ENCODE data around the gene SOX5.

Gene SOX5

GRCh38 chr12:23630524-23630923 is 318.9 kb downstream of the SOX5 start:
- TF ChIP-seq JUND (IDR thresholded peaks at IDR 0.05; ENCODE audit: low read depth): no peak
- no peak for DNase-seq (ENCODE audit: low read depth in 1 of 2, low spot score in 1 of 2)

GRCh38 chr12:23628806-23629205 is 320.7 kb downstream of the SOX5 start:
- TF ChIP-seq JUND (IDR thresholded peaks at IDR 0.05; ENCODE audit: low read depth): no peak
- no peak for DNase-seq (ENCODE audit: low read depth in 1 of 2, low spot score in 1 of 2)
- in situ Hi-C loops (cut with HindIII; ENCODE audit: low pct_unique_long_range_greater_than_20kb, low sequenced_read_pairs): no loop called here

More at GRCh38 chr12:23630524-23630923, 318.9 kb downstream of the SOX5 start:
- in situ Hi-C loops (cut with HindIII; ENCODE audit: low pct_unique_long_range_greater_than_20kb, low sequenced_read_pairs): no loop called here

DNA sequence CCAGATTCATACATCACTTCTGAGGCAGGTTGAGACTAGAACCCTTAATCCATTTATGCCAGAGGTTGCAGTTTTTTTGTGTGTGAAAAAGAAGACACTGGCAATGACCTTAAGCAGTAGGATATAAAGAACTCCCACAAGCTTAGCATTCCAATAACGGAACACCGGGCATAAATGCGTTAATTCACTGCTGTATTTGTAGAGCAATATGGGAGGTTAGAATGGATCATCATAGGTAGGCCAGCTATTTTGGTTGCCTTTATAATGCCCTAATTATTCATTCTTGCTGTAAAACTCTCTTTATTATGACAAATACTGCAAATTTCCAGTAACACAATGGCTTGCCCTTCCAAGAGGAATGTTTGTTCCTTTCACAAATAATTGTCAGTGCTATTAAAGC is 322.7 kb downstream of the SOX5 start:
- no peak for TF ChIP-seq JUND (IDR thresholded peaks at IDR 0.05; ENCODE audit: low read depth)
- DNase-seq (ENCODE audit: low read depth in 1 of 2, low spot score in 1 of 2): no peak
- in situ Hi-C loops (cut with HindIII; ENCODE audit: low pct_unique_long_range_greater_than_20kb, low sequenced_read_pairs): no loop called here

DNA sequence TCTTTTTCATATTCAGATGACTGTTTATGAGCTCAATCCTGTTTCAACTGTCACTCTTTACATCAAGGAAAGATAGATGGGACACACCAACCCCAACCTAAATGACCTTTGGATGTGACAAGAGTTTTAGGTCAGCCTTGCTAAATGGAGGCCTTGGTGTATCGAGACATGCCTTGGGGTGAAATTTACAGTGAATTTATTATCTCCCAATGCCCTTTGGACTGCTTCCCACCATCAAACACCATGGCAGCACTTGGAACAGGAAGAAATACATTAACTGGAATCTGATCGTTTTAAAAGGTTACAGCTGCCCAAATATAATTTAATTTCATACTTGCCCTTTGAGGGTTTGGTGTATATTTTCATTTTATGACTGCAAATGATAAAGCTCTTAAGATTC is 327.6 kb downstream of the SOX5 start:
- in situ Hi-C loops (cut with HindIII; ENCODE audit: low pct_unique_long_range_greater_than_20kb, low sequenced_read_pairs): no loop called here
- TF ChIP-seq JUND (IDR thresholded peaks at IDR 0.05; ENCODE audit: low read depth): no peak
- no peak for DNase-seq (ENCODE audit: low read depth in 1 of 2, low spot score in 1 of 2)

GRCh38 chr12:23618718-23619117 is 330.8 kb downstream of the SOX5 start:
- no peak for DNase-seq (ENCODE audit: low read depth in 1 of 2, low spot score in 1 of 2)
- TF ChIP-seq JUND (IDR thresholded peaks at IDR 0.05; ENCODE audit: low read depth): no peak
- in situ Hi-C loops (cut with HindIII; ENCODE audit: low pct_unique_long_range_greater_than_20kb, low sequenced_read_pairs): no loop called here

- no peak for DNase-seq (ENCODE audit: low read depth in 1 of 2, low spot score in 1 of 2)
- in situ Hi-C loops (cut with HindIII; ENCODE audit: low pct_unique_long_range_greater_than_20kb, low sequenced_read_pairs): no loop called here
- no peak for TF ChIP-seq JUND (IDR thresholded peaks at IDR 0.05; ENCODE audit: low read depth)
Measured at GRCh38 chr12:23617749-23618148, 331.7 kb downstream of the SOX5 start.

- in situ Hi-C loops (cut with HindIII; ENCODE audit: low pct_unique_long_range_greater_than_20kb, low sequenced_read_pairs): no loop called here
- no peak for TF ChIP-seq JUND (IDR thresholded peaks at IDR 0.05; ENCODE audit: low read depth)
- DNase-seq (ENCODE audit: low read depth in 1 of 2, low spot score in 1 of 2): no peak
Measured at GRCh38 chr12:23614280-23614679, 335.2 kb downstream of the SOX5 start.

GRCh38 chr12:23611320-23611719 is 338.1 kb downstream of the SOX5 start:
- no peak for TF ChIP-seq JUND (IDR thresholded peaks at IDR 0.05; ENCODE audit: low read depth)
- no peak for DNase-seq (ENCODE audit: low read depth in 1 of 2, low spot score in 1 of 2)
- in situ Hi-C loops (cut with HindIII; ENCODE audit: low pct_unique_long_range_greater_than_20kb, low sequenced_read_pairs): no loop called here

GRCh38 chr12:23600919-23601318 is 348.6 kb downstream of the SOX5 start:
- TF ChIP-seq JUND (IDR thresholded peaks at IDR 0.05; ENCODE audit: low read depth): no peak
- in situ Hi-C loops (cut with HindIII; ENCODE audit: low pct_unique_long_range_greater_than_20kb, low sequenced_read_pairs): no loop called here
- DNase-seq (ENCODE audit: low read depth in 1 of 2, low spot score in 1 of 2): no peak

GRCh38 chr12:23596568-23596967 is 352.9 kb downstream of the SOX5 start:
- in situ Hi-C loops (cut with HindIII; ENCODE audit: low pct_unique_long_range_greater_than_20kb, low sequenced_read_pairs): no loop called here

GRCh38 chr12:23587833-23588559 is 361.5 kb downstream of the SOX5 start:
- TF ChIP-seq JUND (IDR thresholded peaks at IDR 0.05; ENCODE audit: low read depth): no peak
- in situ Hi-C loops (cut with HindIII; ENCODE audit: low pct_unique_long_range_greater_than_20kb, low sequenced_read_pairs): no loop called here
- DNase-seq (ENCODE audit: low read depth in 1 of 2, low spot score in 1 of 2): no peak

More at GRCh38 chr12:23596568-23596967, 352.9 kb downstream of the SOX5 start:
- no peak for TF ChIP-seq JUND (IDR thresholded peaks at IDR 0.05; ENCODE audit: low read depth)
- no peak for DNase-seq (ENCODE audit: low read depth in 1 of 2, low spot score in 1 of 2)

DNA sequence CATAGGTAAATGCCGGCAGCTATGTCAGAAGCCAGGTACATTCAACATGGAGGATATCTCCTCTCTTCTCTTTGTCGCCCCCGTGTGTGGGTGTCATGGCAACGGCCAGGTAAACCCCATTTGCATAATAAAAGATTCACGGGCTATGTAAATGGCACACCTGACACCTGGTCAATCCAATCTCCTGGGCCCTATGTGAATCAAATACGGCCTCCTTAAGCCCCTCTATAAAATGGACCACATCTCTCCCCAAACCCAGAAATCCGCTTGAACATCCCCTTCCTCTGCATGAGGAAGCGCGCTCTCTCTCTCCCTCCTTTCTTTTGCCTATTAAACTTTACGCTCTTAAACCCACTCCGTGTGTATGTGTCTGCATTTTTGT is 363.7 kb downstream of the SOX5 start:
- in situ Hi-C loops (cut with HindIII; ENCODE audit: low pct_unique_long_range_greater_than_20kb, low sequenced_read_pairs): no loop called here
- no peak for TF ChIP-seq JUND (IDR thresholded peaks at IDR 0.05; ENCODE audit: low read depth)
- DNase-seq (ENCODE audit: low read depth in 1 of 2, low spot score in 1 of 2): peak in 1 of 2 experiments; percentile 24

DNA sequence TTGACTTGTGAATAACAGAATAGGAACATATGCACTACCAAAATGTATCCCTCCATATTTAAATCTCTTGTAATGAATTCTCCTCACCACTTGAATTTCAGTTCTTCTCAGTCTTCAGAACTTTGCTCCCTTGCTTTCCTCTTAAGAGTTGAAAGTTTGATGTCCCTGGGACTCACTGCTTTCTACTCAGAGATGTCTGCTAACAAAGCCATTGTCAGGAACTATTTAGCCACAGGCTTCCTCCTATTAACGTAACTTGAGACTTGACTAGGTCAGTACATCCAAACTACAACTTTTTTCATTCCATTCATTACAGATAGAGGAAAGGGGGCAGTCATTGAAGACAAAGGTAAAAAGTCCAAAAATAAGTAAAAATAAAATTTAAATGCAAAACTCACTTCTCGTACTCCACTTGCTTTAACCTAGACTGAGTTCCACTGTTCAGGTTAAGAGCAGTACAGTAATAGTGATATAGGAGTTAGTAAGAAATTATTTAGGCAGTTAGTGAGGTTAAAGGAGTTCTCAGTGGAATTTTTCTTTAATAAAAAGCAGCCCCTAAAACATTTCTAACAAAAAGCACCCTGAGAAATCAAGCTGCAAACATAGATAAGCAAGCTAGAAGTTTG is 364.2 kb downstream of the SOX5 start:
- no peak for DNase-seq (ENCODE audit: low read depth in 1 of 2, low spot score in 1 of 2)

More for the DNA sequence above, 364.2 kb downstream of the SOX5 start:
- in situ Hi-C loops (cut with HindIII; ENCODE audit: low pct_unique_long_range_greater_than_20kb, low sequenced_read_pairs): no loop called here
- TF ChIP-seq JUND (IDR thresholded peaks at IDR 0.05; ENCODE audit: low read depth): no peak

Data from T47D (cell line).